Activated gamma-delta T cell (primary cell): ENCODE results near the gene MRPS12.
"Not testable (repeated sequence)": the region's sequence is repeated elsewhere in the genome, so short reads cannot be mapped to it uniquely, and the experiment has no call there.

Source experiments
- DNase-seq: peaks from one replicate; lab custom pipeline; 2025; lab: John Stamatoyannopoulos, UW
- total RNA-seq, 2 donors: gene quantifications; one replicate each; lab custom pipeline; 2026; lab: John Stamatoyannopoulos, UW

Gene MRPS12
- total RNA-seq = 15.5 to 17.3 reads per million in 2 donors

GRCh38 chr19:38930776-38931520 lies at the start of gene MRPS12:
TSS of gene MRPS12 (plus strand) at chr19:38930944. CDS start at chr19:38931295, 351 bp downstream.
- DNase-seq = no peak

DNA sequence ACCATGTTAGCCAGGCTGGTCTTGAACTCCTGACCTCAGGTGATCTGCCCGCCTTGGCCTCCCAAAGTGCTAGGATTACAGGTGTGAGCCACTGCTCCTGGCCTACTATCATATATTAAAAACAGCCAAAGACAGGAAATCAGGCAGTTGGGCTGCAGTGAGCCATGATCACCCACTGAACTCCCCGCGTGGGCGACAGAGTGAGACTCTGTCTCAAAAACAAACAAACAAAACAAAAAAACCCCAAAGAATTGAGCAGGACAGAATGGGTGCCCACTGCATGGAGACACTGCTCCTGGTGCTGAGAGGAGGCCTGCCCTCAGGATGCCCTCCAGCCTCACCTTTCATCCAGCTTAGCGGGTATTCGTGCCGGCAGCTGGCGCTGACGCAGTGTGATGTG lies 47.5 kb upstream of the MRPS12 start:
- no peak for DNase-seq

GRCh38 chr19:38884691-38885090 lies 46.1 kb upstream of the MRPS12 start:
- DNase-seq = not testable (repeated sequence)

DNA sequence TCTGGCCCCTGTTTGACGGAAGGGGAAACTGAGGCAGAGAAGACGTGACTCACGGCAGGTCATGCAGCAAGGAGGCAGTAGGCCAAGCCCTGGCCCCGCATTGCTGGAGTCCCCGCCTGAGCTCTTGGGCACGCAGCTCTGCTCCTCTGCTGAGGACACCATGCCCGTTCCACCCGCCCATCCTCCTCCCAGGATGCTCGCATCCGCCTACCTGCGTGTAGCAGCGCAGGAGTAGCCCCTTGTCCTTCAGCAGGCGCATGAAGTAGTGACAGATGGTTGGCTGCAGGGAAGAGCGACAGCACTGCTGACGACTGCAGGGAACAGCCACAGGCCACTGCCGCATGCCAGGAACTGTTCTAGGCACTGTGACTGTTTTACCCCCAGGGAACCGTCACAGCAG lies 41.9 kb upstream of the MRPS12 start:
- DNase-seq = no peak

DNA sequence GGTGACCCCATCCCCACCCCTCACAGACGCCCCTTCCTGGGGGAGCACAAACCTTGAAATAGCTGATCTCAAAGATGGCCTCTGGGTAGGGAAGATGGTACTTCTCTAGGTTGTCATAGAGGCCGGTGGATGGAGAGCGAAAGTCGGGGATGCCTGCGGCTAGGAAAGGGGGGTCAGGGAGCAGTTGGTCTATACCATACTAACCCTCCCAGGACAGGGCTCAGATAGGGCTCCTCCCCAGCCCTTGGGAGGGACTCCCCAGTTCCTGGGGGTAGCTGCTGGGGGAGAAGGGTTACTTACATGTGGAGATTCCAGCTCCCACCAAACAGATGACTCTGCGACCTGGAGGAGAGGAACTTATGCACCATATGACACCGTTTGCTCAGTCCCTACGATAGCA lies 40.9 kb upstream of the MRPS12 start:
- no peak for DNase-seq

DNA sequence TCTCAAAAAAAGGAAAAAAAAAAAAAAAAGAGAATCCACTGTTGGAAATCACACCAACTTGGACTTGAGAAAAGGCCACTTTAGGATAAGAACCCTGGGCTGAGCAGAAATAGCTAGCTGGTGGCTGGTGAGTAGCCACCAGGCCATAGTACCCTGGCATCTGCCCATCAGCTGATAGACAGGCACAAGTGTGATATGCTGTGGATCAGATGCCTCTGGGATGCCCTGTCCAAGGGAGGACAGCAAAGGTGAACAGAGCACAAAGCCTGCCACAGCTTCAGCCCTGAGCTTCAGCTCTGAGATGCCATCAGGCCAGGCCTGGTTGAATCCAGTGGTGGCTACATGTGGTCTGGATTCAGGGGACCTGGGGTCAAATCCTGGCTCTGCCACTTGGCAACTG lies 40.1 kb upstream of the MRPS12 start:
- no peak for DNase-seq

GRCh38 chr19:38891771-38892170 lies 39.0 kb upstream of the MRPS12 start:
- no peak for DNase-seq

DNA sequence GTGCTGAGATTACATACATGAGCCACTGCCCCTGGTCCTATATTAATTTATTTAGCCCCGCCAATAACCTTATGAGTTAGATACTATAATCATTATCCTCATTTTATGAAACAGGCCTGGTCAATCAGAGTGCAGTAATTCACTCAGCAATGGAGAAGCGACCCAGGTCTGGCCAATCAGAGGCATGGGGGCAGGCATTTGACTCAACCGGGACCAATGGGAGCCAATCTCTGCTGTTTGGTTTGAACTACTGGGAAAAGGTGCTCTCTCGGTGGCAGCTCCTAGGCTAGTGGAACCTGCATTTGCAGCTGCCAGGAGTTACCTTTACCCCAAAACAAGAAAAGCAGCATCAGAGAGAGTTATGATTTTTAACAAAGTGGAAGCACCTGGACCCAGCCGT lies 37.9 kb upstream of the MRPS12 start:
- no peak for DNase-seq

GRCh38 chr19:38893341-38893771 lies 37.4 kb upstream of the MRPS12 start:
- no peak for DNase-seq

DNA sequence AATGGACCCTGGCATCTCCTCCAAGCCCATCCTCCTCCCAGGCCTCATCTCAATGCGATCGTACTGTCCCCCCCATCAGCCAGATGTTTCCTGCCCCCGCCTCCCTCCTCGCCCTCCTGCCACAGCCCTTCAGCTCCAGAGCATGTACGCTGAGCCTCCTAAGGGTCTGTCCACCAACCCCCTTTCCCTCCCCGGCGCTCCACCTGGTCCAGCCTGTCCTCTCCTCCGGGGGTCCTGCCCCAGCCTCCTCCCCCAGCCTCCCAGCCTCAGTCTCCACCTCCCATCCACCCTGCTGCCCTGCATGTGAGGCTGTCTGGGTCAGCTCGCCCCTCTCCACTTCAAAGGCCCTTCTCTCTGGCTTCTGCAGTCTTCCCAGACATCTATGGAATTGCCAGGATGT lies 35.8 kb upstream of the MRPS12 start:
- no peak for DNase-seq

DNA sequence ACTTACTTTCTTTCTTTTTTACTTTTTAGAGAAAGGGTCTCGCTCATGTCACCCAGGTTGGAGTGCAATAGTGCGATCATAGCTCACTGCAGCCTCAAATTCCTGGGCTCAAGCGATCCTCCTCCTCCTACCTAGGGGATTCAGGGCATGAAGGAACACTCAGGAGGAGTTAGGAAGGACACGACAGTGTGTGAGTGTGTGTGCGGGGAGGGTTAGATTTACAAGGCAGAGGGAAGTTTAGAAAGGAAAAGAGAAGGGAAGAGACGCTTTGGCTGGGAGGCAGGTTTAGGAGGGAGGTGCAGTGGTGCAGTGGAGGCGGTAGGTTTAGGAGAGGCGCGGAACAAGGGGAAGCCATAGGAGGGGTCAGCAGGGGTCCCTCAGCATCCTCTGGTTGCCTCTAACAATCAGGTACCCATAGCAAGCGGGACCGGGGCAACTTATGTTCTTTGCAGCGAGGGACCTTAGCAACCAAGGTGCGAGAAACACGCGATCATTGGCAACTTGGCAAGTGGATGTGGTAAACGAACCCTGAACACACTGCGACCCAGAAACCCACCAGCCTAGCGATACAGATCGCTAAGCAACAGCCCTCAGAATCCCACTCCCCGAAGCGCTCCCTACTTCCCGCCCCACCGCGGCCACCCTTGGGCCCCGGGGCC lies 31.8 kb upstream of the MRPS12 start:
- DNase-seq = no peak

DNA sequence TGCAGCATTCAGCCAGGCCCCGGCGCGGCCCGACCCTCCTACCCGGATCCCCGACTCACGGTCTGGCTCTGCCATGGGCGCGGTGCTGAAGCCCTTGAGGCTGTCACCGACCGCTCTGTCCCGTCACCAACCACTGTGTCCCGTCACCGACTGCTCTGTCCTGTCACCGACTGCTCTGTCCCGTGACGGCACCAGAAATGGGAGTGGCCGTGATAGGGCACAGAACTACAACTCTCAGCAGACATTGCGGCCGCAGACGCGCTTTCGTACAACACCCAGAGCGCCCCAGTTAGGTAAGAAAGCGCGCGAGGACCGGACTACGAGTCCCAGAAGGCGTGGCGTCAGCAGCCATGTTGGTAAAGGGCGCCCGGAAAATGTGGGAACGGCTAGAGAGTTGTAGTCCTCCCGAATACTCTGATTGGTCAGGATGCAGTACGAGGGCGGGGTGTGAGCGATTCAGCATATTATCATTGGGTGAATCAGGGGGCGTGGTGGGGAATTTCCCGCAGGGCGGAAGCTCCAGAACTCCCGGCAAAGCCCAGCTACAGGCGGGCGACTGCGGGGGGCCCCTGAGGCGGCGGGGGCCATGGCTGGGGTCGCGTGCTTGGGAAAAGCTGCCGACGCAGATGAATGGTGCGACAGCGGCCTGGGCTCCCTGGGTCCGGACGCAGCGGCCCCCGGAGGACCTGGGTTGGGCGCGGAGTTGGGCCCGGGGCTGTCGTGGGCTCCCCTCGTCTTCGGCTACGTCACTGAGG lies 31.1 kb upstream of the MRPS12 start, which contains the start of the genes NFKBIB and SIRT2:
TSS of gene NFKBIB (plus strand) at position 523 of the 755 bp plus-strand sequence. CDS start at position 587, 64 bp downstream.
TSS of gene SIRT2 (minus strand) at position 172 of the 755 bp plus-strand sequence. CDS start at position 75, 97 bp downstream.
- DNase-seq = peak; percentile 82

- no peak for DNase-seq
Observed at GRCh38 chr19:38900202-38900629, 30.5 kb upstream of the MRPS12 start.

- no peak for DNase-seq
Observed at GRCh38 chr19:38900743-38901190, 30.0 kb upstream of the MRPS12 start.

DNA sequence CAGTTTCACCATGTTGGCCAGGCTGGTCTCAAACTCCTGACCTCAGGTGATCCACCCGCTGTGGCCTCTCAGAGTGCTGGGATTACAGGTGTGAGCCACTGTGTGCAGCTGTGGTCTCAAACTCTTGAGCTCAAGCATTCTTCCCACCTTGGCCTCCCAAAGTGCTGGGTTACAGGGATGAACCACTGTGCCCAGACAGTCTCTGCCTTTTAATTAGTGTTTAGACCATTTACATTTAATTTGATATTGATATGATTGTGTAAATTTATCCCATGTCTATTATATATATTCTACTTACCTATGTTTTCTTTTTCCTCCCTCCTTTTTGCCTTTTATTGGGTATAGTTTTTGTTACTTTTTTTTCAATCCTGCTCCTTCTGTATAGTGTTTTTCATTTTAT lies 29.1 kb upstream of the MRPS12 start:
- DNase-seq = no peak

DNA sequence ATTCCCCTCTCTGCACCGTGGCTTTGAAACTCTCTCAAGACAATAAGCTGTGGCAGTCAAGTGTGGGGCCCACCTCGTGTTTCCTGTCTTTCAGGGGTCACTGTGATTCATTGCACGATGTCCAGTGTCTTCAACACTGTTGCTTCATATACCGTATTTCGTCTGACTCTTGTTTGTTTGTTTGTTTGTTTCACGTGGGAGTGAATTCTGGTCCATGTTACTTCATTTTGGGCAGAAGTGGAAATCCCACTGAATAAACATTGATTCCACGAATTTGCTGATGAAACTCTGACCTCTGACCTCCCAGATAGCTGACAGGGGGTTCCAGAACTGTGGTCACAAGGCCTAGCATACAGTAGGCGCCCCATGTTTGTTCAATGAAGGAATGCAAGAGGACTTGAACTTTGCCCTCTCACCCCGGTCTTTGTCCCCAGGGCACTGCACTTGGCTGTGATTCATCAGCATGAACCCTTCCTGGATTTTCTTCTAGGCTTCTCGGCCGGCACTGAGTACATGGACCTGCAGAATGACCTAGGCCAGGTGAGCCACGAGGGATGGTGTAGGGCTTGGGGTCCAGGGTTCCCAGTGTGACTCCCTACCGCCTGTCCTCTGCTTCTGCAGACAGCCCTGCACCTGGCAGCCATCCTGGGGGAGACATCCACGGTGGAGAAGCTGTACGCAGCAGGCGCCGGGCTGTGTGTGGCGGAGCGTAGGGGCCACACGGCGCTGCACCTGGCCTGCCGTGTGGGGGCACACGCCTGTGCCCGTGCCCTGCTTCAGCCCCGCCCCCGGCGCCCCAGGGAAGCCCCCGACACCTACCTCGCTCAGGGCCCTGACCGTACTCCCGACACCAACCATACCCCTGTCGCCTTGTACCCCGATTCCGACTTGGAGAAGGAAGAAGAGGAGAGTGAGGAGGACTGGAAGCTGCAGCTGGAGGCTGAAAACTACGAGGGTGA lies 25.9 kb upstream of the MRPS12 start:
- no peak for DNase-seq

GRCh38 chr19:38905620-38906019 lies 25.1 kb upstream of the MRPS12 start:
- no peak for DNase-seq

DNA sequence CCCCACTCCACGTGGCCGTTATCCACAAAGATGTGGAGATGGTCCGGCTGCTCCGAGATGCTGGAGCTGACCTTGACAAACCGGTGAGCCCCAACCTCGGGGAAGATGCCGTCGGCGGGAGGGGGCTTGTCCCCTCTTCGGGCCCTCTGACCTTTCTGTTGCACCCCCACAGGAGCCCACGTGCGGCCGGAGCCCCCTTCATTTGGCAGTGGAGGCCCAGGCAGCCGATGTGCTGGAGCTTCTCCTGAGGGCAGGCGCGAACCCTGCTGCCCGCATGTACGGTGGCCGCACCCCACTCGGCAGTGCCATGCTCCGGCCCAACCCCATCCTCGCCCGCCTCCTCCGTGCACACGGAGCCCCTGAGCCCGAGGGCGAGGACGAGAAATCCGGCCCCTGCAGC lies 23.5 kb upstream of the MRPS12 start:
- no peak for DNase-seq

DNA sequence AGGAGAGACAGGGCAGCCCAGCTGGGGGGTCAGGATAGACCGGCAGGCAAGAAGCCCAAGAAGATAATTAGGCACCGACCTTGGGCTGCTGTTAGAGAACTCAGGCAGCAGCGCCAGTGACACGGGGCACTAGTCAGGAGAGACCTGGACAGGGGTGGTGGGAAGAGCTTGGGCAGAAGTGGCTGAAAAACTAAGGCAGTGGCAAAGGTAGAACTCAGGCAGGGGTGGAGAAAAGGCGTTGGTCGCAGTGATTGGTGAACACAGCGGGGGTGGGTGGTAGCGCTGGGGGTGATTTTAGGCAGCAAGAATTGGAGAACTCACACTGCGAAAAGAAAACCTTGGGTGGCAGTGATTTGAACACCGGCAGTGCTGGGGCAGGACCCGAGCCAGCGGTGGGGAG lies 23.1 kb upstream of the MRPS12 start:
- no peak for DNase-seq

- DNase-seq = no peak
Observed at GRCh38 chr19:38908911-38909310, 21.8 kb upstream of the MRPS12 start.

GRCh38 chr19:38910488-38910887 lies 20.3 kb upstream of the MRPS12 start:
- no peak for DNase-seq
